Measurements from ENCODE around the gene CBFA2T2.
"Not testable (repeated sequence)": the region's sequence is repeated elsewhere in the genome, so short reads cannot be mapped to it uniquely, and the experiment has no call there.

The CBFA2T2 gene

GRCh38 chr20:33490023-33490933 lies at the start of gene CBFA2T2:
Gene CBFA2T2 (plus strand): TSS chr20:33490096. CDS start chr20:33490268, 172 bp downstream.
- no peak for FAIRE-seq
- peak; percentile 23 for DNase-seq (ENCODE audit: insufficient read length, low spot score)

GRCh38 chr20:33440562-33440961 lies 49.3 kb upstream of the CBFA2T2 start:
- not testable (repeated sequence) for FAIRE-seq; DNase-seq (ENCODE audit: insufficient read length, low spot score)

GRCh38 chr20:33441142-33441955 lies 48.5 kb upstream of the CBFA2T2 start:
- FAIRE-seq = no peak
- no peak for DNase-seq (ENCODE audit: insufficient read length, low spot score)

- FAIRE-seq (no peak), DNase-seq (ENCODE audit: insufficient read length, low spot score) (no peak)
These were observed 47.5 kb upstream of the CBFA2T2 start for GRCh38 chr20:33442136-33443005.

- no peak for DNase-seq (ENCODE audit: insufficient read length, low spot score)
- FAIRE-seq = no peak
These were observed 46.8 kb upstream of the CBFA2T2 start for GRCh38 chr20:33443006-33443511.

GRCh38 chr20:33443512-33444239 lies 46.2 kb upstream of the CBFA2T2 start, which contains the start of gene SNTA1:
Gene SNTA1 (minus strand): TSS chr20:33443763. CDS start chr20:33443620, 143 bp downstream.
- DNase-seq (ENCODE audit: insufficient read length, low spot score) (peak; percentile 97), FAIRE-seq (peak; percentile 23)

- DNase-seq (ENCODE audit: insufficient read length, low spot score) (no peak), FAIRE-seq (no peak)
These were observed 44.9 kb upstream of the CBFA2T2 start for GRCh38 chr20:33444797-33445560.

GRCh38 chr20:33445881-33446625 lies 43.8 kb upstream of the CBFA2T2 start:
- DNase-seq (ENCODE audit: insufficient read length, low spot score) (no peak), FAIRE-seq (no peak)

- DNase-seq (ENCODE audit: insufficient read length, low spot score) (no peak), FAIRE-seq (no peak)
These were observed 39.0 kb upstream of the CBFA2T2 start for GRCh38 chr20:33450867-33451266.

GRCh38 chr20:33456916-33457642 lies 32.8 kb upstream of the CBFA2T2 start:
- DNase-seq (ENCODE audit: insufficient read length, low spot score) (peak; percentile 89), FAIRE-seq (peak; percentile 80)

- FAIRE-seq (no peak), DNase-seq (ENCODE audit: insufficient read length, low spot score) (no peak)
These were observed 30.3 kb upstream of the CBFA2T2 start for GRCh38 chr20:33459599-33459998.

GRCh38 chr20:33460711-33461110 lies 29.2 kb upstream of the CBFA2T2 start:
- DNase-seq (ENCODE audit: insufficient read length, low spot score) (no peak), FAIRE-seq (no peak)

GRCh38 chr20:33463332-33464101 lies 26.4 kb upstream of the CBFA2T2 start:
- DNase-seq (ENCODE audit: insufficient read length, low spot score) (no peak), FAIRE-seq (no peak)

GRCh38 chr20:33464759-33465158 lies 25.1 kb upstream of the CBFA2T2 start:
- FAIRE-seq; DNase-seq (ENCODE audit: insufficient read length, low spot score): not testable (repeated sequence)

- FAIRE-seq = no peak
- no peak for DNase-seq (ENCODE audit: insufficient read length, low spot score)
These were observed 24.2 kb upstream of the CBFA2T2 start for GRCh38 chr20:33465481-33466302.

- DNase-seq (ENCODE audit: insufficient read length, low spot score) (no peak), FAIRE-seq (no peak)
These were observed 23.6 kb upstream of the CBFA2T2 start for GRCh38 chr20:33466303-33466646.
